ENCODE results near the gene PI4KA.

GRCh38 chr22:20889904-20890540 lies 31.4 kb upstream of the PI4KA start:
- TF ChIP-seq HNF4G (IDR thresholded peaks at IDR 0.05) (no peak), CTCF (IDR thresholded peaks at IDR 0.05; ENCODE audit: low read depth, low read length, missing input control) (no peak), ATF3 (IDR thresholded peaks at IDR 0.05) (no peak), REST (IDR thresholded peaks at IDR 0.05) (no peak), SP1 (IDR thresholded peaks at IDR 0.05) (no peak), NR2F2 (IDR thresholded peaks at IDR 0.05) (no peak), FOXA1 (IDR thresholded peaks at IDR 0.05) (no peak), RXRA (IDR thresholded peaks at IDR 0.05) (no peak), JUND (IDR thresholded peaks at IDR 0.05) (no peak), YY1 (IDR thresholded peaks at IDR 0.05) (no peak)
- TF ChIP-seq, protein P1, sequence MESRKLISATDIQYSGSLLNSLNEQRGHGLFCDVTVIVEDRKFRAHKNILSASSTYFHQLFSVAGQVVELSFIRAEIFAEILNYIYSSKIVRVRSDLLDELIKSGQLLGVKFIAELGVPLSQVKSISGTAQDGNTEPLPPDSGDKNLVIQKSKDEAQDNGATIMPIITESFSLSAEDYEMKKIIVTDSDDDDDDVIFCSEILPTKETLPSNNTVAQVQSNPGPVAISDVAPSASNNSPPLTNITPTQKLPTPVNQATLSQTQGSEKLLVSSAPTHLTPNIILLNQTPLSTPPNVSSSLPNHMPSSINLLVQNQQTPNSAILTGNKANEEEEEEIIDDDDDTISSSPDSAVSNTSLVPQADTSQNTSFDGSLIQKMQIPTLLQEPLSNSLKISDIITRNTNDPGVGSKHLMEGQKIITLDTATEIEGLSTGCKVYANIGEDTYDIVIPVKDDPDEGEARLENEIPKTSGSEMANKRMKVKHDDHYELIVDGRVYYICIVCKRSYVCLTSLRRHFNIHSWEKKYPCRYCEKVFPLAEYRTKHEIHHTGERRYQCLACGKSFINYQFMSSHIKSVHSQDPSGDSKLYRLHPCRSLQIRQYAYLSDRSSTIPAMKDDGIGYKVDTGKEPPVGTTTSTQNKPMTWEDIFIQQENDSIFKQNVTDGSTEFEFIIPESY (IDR thresholded peaks at IDR 0.05), result no peak
- TF ChIP-seq, protein P2, sequence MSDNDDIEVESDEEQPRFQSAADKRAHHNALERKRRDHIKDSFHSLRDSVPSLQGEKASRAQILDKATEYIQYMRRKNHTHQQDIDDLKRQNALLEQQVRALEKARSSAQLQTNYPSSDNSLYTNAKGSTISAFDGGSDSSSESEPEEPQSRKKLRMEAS (IDR thresholded peaks at IDR 0.05), result no peak

Data from liver (tissue), 3 donors.